ENCODE data around the gene HOXD3. TPM values are rescaled to one million over a fixed set of nuclear protein-coding genes. Genes with fewer than 3 reads are reported as not detected.

The HOXD3 gene
- polyA plus RNA-seq, 4 donors = 13.8 to 31.0 (median 24.6) TPM

GRCh38 chr2:176161825-176162626 lies 4.9 kb downstream of the HOXD3 start:
- no peak for DNase-seq (ENCODE audit: low read depth in 4 of 4, low spot score in 3 of 4)

GRCh38 chr2:176162911-176163671 lies 6.0 kb downstream of the HOXD3 start:
- peak in 1 of 4 donors; percentile 82 for DNase-seq (ENCODE audit: low read depth in 4 of 4, low spot score in 3 of 4)

GRCh38 chr2:176163672-176164056 lies 6.6 kb downstream of the HOXD3 start:
- no peak for DNase-seq (ENCODE audit: low read depth in 4 of 4, low spot score in 3 of 4)

DNA sequence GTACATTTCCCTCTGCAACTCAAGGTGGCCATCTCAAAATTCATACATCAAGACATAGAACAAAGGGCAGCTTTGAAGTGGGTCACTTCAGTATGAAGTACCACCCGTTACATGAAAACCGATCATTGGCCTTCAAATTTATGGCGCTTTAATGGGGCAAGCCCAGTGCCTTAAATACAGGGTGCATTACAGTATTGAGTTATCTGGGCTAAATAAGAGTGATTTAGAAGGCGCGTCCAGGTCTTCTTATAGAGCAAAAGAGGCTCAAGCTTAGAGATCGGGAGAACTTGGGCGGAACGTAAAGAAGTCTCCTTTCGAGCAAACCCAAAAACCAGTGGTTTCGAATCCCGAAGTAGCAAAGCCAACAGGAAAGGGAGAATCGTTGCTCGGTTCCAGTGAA lies 7.1 kb downstream of the HOXD3 start:
- DNase-seq (ENCODE audit: low read depth in 4 of 4, low spot score in 3 of 4) = no peak

DNA sequence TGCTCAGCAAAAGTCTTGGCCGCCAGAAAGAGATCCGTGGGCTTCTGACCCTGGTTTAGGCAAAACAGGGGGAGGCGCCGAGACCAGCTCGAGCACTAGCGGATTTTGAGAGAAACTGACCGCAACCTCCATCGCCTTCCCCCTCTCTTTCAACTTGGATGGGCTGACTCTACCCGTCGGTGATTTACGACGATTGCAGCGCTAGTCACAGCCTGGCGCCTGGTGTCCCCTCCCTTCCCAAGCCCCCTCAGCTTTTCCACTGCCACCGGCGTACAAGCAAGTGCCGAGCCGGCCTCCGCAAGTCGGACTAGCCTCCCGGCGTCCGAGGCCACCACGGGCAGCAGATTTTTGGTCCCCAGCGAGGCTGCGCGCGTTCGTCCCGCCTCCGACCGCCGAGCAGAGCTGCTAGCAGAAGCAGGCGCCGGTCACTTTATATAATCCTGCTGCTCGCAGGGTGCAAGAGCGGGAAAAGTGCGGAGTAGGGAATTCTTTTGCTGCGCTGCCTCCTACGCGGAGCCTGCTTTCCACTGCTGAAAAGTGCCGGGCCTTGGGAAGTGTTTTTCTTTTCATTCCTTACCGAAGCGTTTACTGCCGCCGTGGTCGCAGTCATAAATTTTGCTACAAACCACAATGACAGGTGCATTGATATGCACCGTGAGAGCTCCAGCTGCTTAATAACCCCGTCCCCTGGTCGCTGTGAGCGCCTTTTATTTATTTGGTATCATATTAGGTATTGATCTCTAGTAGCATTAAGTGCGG lies 7.7 kb downstream of the HOXD3 start:
- no peak for DNase-seq (ENCODE audit: low read depth in 4 of 4, low spot score in 3 of 4)

DNA sequence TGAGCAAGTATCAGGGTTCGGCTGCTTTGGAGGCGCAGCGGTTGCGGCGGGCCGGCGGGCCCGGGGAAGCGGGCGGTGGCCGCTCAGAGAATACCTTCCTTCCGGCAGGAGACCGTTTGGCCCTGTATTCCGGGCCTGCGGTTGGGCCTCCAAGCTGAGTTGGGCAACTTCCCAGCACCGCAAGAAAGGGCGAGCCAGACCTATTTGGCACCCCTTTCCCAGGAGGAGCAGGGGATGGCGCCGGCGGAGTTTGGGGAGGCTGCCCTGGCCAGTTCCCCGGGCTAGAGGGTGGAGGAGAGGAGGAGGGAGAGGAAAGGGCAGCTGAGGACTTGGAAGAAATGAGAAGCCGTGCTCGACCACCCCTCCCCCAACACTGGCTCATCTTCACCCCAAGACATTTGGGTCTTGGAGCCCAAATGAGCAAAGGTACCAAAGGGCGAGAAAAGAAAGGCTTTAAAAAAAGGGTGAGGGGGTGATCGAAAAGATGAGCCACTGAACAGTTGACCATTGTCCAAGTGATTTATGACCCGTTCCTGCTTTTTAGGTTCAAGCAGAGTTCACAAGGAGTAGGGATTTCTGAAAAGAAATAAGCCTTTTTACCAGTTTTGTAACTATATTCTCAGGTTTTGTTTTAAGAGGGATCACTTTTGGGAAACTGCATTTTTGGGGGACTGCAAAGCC lies 8.4 kb downstream of the HOXD3 start:
- no peak for DNase-seq (ENCODE audit: low read depth in 4 of 4, low spot score in 3 of 4)

DNA sequence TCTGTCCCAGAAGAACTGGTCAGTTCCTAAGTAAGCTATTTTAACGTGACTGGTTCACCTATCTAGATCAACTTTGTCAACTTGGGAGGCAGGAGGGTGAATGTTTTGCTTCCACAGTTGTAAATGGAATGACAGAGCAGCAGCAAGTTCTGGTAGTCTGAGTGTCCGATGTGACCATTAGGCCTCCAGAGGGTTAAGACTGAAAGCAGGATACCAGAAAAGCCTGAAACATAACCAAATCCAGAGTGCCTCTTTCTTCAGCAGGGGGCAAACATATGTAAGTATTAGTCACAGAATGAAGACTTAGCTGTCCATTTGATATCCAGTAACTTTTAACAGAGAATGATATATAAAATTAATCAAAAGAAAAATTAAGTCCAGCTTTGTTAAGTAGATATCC lies 9.2 kb downstream of the HOXD3 start:
- DNase-seq (ENCODE audit: low read depth in 4 of 4, low spot score in 3 of 4) = no peak

- no peak for DNase-seq (ENCODE audit: low read depth in 4 of 4, low spot score in 3 of 4)
Observed at GRCh38 chr2:176167398-176167797, 10.3 kb downstream of the HOXD3 start.

DNA sequence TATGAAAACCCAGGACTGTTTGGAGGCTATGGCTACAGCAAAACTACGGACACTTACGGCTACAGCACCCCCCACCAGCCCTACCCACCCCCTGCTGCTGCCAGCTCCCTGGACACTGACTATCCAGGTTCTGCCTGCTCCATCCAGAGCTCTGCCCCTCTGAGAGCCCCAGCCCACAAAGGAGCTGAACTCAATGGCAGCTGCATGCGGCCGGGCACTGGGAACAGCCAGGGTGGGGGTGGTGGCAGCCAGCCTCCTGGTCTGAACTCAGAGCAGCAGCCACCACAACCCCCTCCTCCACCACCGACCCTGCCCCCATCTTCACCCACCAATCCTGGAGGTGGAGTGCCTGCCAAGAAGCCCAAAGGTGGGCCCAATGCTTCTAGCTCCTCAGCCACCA lies 12.1 kb downstream of the HOXD3 start:
- DNase-seq (ENCODE audit: low read depth in 4 of 4, low spot score in 3 of 4) = no peak

DNA sequence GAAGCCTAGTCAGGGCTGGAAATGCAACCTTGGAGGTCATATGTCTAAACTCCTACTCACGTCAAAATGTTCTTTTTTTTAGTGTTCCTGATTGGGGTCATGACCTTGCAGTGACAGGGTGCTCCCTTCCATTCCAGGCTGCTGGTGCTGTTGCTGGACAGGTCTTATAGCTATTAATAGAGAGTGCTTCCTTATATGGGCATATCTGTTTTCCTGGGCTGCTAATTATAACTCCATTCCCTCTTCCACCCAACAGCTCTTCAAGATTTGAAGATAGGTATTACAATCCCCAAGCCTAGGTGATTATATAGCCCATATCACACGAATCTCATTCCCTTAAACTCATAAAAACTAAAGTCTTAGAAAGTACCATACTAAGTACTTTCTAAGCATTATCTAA lies 12.6 kb downstream of the HOXD3 start:
- no peak for DNase-seq (ENCODE audit: low read depth in 4 of 4, low spot score in 3 of 4)

GRCh38 chr2:176170602-176171305 lies 13.6 kb downstream of the HOXD3 start:
- no peak for DNase-seq (ENCODE audit: low read depth in 4 of 4, low spot score in 3 of 4)

DNA sequence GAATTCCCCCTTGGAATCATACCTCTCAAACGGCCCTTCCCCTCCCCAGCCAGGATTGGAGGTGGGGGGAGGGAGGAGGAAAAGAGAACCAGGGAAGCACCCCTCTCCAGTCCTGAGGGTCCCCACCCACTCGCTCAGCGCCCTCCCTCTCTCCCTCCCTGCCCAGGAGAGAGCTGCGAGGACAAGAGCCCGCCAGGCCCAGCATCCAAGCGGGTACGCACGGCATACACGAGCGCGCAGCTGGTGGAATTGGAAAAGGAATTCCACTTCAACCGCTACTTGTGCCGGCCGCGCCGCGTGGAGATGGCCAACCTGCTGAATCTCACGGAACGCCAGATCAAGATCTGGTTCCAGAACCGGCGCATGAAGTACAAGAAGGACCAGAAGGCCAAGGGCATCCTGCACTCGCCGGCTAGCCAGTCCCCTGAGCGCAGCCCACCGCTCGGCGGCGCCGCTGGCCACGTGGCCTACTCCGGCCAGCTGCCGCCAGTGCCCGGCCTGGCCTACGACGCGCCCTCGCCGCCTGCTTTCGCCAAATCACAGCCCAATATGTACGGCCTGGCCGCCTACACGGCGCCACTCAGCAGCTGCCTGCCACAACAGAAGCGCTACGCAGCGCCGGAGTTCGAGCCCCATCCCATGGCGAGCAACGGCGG lies 14.4 kb downstream of the HOXD3 start:
- no peak for DNase-seq (ENCODE audit: low read depth in 4 of 4, low spot score in 3 of 4)

DNA sequence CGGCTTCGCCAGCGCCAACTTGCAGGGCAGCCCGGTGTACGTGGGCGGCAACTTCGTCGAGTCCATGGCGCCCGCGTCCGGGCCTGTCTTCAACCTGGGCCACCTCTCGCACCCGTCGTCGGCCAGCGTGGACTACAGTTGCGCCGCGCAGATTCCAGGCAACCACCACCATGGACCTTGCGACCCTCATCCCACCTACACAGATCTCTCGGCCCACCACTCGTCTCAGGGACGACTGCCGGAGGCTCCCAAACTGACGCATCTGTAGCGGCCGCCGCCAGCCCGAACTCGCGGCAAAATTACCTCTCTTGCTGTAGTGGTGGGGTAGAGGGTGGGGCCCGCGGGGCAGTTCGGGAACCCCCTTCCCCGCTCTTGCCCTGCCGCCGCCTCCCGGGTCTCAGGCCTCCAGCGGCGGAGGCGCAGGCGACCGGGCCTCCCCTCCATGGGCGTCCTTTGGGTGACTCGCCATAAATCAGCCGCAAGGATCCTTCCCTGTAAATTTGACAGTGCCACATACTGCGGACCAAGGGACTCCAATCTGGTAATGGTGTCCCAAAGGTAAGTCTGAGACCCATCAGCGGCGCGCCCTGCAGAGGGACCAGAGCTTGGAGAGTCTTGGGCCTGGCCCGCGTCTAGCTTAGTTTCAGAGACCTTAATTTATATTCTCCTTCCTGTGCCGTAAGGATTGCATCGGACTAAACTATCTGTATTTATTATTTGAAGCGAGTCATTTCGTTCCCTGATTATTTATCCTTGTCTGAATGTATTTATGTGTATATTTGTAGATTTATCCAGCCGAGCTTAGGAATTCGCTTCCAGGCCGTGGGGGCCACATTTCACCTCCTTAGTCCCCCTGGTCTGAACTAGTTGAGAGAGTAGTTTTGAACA lies 15.1 kb downstream of the HOXD3 start:
- DNase-seq (ENCODE audit: low read depth in 4 of 4, low spot score in 3 of 4) = no peak

DNA sequence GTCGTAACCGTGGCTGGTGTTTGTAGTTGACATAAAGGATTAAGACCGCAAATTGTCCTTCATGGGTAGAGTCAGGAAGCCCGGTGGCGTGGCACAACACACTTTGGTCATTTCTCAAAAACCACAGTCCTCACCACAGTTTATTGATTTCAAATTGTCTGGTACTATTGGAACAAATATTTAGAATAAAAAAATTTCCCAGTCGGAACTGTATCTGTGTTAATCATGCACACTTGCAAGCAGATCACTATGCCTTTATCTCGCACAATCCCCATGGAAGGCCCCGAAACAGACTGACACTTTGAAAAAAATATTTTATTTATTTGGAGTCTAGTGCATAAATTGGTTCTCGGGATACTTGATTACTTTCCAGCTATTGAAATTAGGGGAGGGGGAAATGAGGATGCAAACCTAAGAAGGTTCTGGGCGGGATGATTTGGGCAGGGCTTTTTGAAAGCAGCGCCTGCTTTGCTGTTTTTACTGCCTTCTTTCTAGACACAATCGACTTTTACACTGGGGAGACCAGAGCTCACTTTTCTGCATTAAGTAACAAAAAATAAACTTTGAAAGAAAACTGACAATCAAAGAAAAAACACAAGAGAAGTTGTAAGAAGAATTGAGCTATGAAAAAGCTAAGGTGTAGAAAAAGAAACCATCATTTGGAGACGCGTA lies 15.9 kb downstream of the HOXD3 start:
- DNase-seq (ENCODE audit: low read depth in 4 of 4, low spot score in 3 of 4) = no peak

DNA sequence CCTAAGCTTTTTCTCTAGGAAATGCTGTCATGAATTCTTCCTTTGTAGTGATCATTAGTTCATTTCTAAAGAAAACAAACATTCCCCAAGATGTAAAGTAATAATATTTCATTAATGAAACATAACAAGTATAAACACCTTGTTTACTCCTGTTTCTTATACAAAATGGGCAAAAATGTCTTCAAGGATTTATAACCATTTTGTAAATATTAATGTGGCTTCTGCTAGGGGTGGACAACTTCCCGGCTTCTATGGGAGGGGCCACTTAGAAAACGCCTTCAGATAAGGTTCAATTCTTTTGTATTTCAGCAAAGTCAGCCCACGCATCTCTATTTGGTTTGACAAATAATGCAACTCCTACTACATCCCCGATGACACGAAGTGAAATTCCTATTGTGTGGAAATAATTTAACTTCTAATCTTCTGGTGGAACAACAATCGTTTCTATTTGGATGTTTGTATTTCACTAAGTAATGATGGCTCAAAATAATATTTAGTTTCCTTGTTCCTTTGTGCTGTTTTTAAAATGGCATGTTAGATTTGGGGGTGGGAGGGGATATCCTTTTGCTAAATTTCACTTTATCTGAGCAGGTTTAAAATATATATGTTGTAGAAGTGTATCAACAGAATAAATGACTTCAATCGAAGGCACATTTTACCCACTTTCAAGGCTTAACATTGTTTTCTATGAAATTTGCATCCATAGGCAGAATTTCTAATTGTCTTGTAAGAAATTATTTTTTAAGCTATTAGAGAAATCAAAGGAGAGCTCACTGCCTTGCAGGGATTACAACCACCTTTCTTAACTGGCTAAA lies 16.7 kb downstream of the HOXD3 start:
- DNase-seq (ENCODE audit: low read depth in 4 of 4, low spot score in 3 of 4) = no peak

GRCh38 chr2:176174382-176174823 lies 17.3 kb downstream of the HOXD3 start:
- no peak for DNase-seq (ENCODE audit: low read depth in 4 of 4, low spot score in 3 of 4)

Data from left renal pelvis (tissue), 4 donors.